BLaER1 (cell line): ENCODE data around the gene TPCN2.
"Not testable (repeated sequence)": the region's sequence is repeated elsewhere in the genome, so short reads cannot be mapped to it uniquely, and the experiment has no call there.

Experiments
- H3K27ac ChIP-seq: shearing (Covaris generic); formaldehyde crosslinking; 2 replicates; pipeline ENCODE4 v1.8.1; 2022
- H3K27me3 ChIP-seq: shearing (Covaris generic); formaldehyde crosslinking; 2 replicates; pipeline ENCODE4 v1.8.1; 2022
- H3K36me3 ChIP-seq: shearing (Covaris generic); formaldehyde crosslinking; 2 replicates; pipeline ENCODE4 v1.8.1; 2022
- H3K4me1 ChIP-seq: shearing (Covaris generic); formaldehyde crosslinking; 2 replicates; pipeline ENCODE4 v1.8.1; 2022
- H3K4me2 ChIP-seq: shearing (Covaris generic); formaldehyde crosslinking; 2 replicates; pipeline ENCODE4 v1.8.1; 2022
- H3K4me3 ChIP-seq: shearing (Covaris generic); formaldehyde crosslinking; 2 replicates; pipeline ENCODE4 v1.8.1; 2022
- H3K9ac ChIP-seq: shearing (Covaris generic); formaldehyde crosslinking; 2 replicates; pipeline ENCODE4 v1.8.1; 2022
- H3K9me3 ChIP-seq: shearing (Covaris generic); formaldehyde crosslinking; 2 replicates; pipeline ENCODE4 v1.8.1; 2022
- H4K20me1 ChIP-seq: shearing (Covaris generic); formaldehyde crosslinking; 2 replicates; pipeline ENCODE4 v1.8.1; 2022
- Cebpa-rat ChIP-seq: shearing (Covaris generic); IDR thresholded peaks from 2 replicates; pipeline ENCODE4 v1.8.1; 2022

The TPCN2 gene

DNA sequence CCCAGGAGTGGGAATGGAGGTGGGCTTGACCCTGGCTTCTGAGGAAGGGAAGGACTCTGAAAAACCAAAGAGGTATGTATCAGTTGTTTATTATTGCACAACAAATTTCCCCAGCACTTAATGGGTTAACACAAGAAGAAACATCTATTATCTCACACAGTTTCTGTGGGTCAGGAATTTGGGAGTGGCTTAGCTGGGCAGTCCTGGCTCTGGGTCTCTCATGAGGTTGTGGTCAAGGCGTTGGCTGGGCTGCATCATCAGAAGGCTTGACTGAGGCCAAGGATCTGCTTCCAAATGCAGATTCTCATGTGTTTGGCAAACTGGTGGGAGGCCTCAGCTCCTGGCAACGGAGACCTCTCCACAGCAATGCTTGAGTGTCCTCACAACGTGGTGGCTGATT lies 89.5 kb downstream of the TPCN2 start:
- Histone ChIP-seq H3K27ac (no peak overlapping the region), H3K4me2 (no peak overlapping the region), H4K20me1 (no peaks in the 10 kb centered on the region), H3K27me3 (no peaks in the 10 kb centered on the region), H3K9ac (no peak overlapping the region), H3K36me3 (peaks cover 23% of the 10 kb centered on the region; the same call in 1 of the 2 replicates), H3K9me3 (peaks cover 66% of the 10 kb centered on the region), H3K4me1 (peaks cover 32% of the 10 kb centered on the region), H3K4me3 (no peak overlapping the region)
- peak; percentile 65 for TF ChIP-seq Cebpa-rat

- H4K20me1 ChIP-seq, H3K4me2 ChIP-seq, H3K27me3 ChIP-seq, H3K4me3 ChIP-seq, H3K27ac ChIP-seq, H3K9ac ChIP-seq: not testable (repeated sequence)
- Histone ChIP-seq H3K36me3 (peaks cover 19% of the 10 kb centered on the region; the same call in 1 of the 2 replicates), H3K9me3 (peaks cover 66% of the 10 kb centered on the region), H3K4me1 (peaks cover 22% of the 10 kb centered on the region)
These were observed 91.4 kb downstream of the TPCN2 start for GRCh38 chr11:69140161-69140560.

DNA sequence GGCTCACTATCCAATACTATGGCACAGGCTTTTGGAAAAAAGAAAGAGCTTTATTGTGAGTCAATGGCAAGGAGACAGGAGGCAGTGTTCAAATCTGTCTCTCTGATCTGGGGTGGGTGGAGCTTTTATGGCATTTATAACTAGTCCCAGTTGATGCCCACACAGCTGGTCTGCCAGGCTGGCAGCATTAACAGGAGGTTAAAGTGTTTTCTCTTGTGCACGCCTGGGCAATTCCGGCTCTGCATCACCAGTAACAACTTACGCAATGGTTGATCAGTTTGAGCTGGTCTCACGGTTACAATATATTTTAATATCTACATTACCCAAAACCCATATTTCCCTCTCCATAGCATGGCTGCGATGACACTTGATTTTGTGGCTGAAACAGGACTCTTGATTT lies 91.9 kb downstream of the TPCN2 start:
- H3K36me3 ChIP-seq = peaks cover 15% of the 10 kb centered on the region; the same call in 1 of the 2 replicates
- H3K4me2 ChIP-seq = no peak overlapping the region

GRCh38 chr11:69141742-69142141 lies 93.0 kb downstream of the TPCN2 start:
- H3K9ac ChIP-seq = no peak overlapping the region
- no peak overlapping the region for H3K4me3 ChIP-seq
- no peak overlapping the region for H3K27ac ChIP-seq
- H3K27me3 ChIP-seq = no peaks in the 10 kb centered on the region
- H3K9me3 ChIP-seq = peaks cover 66% of the 10 kb centered on the region
- TF ChIP-seq Cebpa-rat = no peak
- no peaks in the 10 kb centered on the region for H4K20me1 ChIP-seq
- H3K4me1 ChIP-seq = peaks cover 15% of the 10 kb centered on the region; the same call in 1 of the 2 replicates
- peaks cover 10% of the 10 kb centered on the region; the same call in 1 of the 2 replicates for H3K36me3 ChIP-seq
- H3K4me2 ChIP-seq = no peak overlapping the region

More for the DNA sequence above, 91.9 kb downstream of the TPCN2 start:
- Histone ChIP-seq H3K4me3 (no peak overlapping the region), H3K4me1 (peaks cover 18% of the 10 kb centered on the region; the same call in 1 of the 2 replicates), H4K20me1 (no peaks in the 10 kb centered on the region), H3K27me3 (no peaks in the 10 kb centered on the region), H3K27ac (no peak overlapping the region), H3K9ac (no peak overlapping the region), H3K9me3 (peaks cover 66% of the 10 kb centered on the region)
- TF ChIP-seq Cebpa-rat = peak; percentile 15; the same call in 1 of the 2 replicates

- peaks cover 9% of the 10 kb centered on the region; the same call in 1 of the 2 replicates for H3K36me3 ChIP-seq
- H3K9ac ChIP-seq = no peak overlapping the region
- peaks cover 16% of the 10 kb centered on the region; the same call in 1 of the 2 replicates for H3K4me1 ChIP-seq
- no peaks in the 10 kb centered on the region for H3K27me3 ChIP-seq
- H3K9me3 ChIP-seq = peaks cover 72% of the 10 kb centered on the region
- no peak for TF ChIP-seq Cebpa-rat
- H3K4me2 ChIP-seq = no peak overlapping the region
- H3K4me3 ChIP-seq = no peak overlapping the region
- no peak overlapping the region for H3K27ac ChIP-seq
- no peaks in the 10 kb centered on the region for H4K20me1 ChIP-seq
These were observed 94.2 kb downstream of the TPCN2 start for GRCh38 chr11:69142895-69143294.

- no peak for TF ChIP-seq Cebpa-rat
- H3K27me3 ChIP-seq = no peaks in the 10 kb centered on the region
- no peak overlapping the region for H3K9ac ChIP-seq
- H4K20me1 ChIP-seq = no peaks in the 10 kb centered on the region
- H3K9me3 ChIP-seq = peaks cover 72% of the 10 kb centered on the region
- no peak overlapping the region for H3K4me3 ChIP-seq
- H3K36me3 ChIP-seq = peaks cover 9% of the 10 kb centered on the region; the same call in 1 of the 2 replicates
- peaks cover 31% of the 10 kb centered on the region for H3K4me1 ChIP-seq
- no peak overlapping the region for H3K27ac ChIP-seq
- no peak overlapping the region for H3K4me2 ChIP-seq
These were observed 95.8 kb downstream of the TPCN2 start for GRCh38 chr11:69144316-69145049.

- no peak overlapping the region for H3K4me3 ChIP-seq
- H3K4me2 ChIP-seq = no peak overlapping the region
- H4K20me1 ChIP-seq = no peaks in the 10 kb centered on the region
- no peak overlapping the region for H3K9ac ChIP-seq
- H3K27me3 ChIP-seq = no peaks in the 10 kb centered on the region
- H3K36me3 ChIP-seq = peaks cover 9% of the 10 kb centered on the region; the same call in 1 of the 2 replicates
- TF ChIP-seq Cebpa-rat = no peak
- H3K4me1 ChIP-seq = peaks cover 31% of the 10 kb centered on the region
- no peak overlapping the region for H3K27ac ChIP-seq
- H3K9me3 ChIP-seq = peaks cover 77% of the 10 kb centered on the region
These were observed 96.3 kb downstream of the TPCN2 start for GRCh38 chr11:69145050-69145380.

DNA sequence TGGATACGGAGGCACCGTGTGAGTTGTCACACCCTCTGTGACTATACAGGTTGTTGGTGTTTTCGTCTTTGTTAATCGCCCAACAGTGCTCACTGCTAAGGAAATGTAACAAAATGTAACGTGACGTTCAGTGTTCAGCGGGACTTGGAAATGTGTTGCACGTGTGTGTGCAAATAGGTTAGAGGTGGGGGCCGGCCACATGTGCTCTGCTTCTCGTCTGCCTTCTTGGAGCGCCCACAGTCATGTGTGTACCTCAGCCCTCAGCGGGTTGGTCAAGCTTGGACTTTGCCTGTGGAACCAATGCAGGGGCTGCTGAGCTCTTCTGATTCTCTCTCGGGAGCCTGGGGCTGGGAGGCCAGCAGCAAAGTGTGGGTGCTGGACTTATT lies 99.6 kb downstream of the TPCN2 start:
- no peaks in the 10 kb centered on the region; the same call in 1 of the 2 replicates for H4K20me1 ChIP-seq
- no peak overlapping the region for H3K4me3 ChIP-seq
- H3K9ac ChIP-seq = no peak overlapping the region
- no peak for TF ChIP-seq Cebpa-rat
- H3K27me3 ChIP-seq = no peaks in the 10 kb centered on the region
- H3K4me1 ChIP-seq = peaks cover 17% of the 10 kb centered on the region
- no peak overlapping the region for H3K27ac ChIP-seq
- H3K9me3 ChIP-seq = peaks cover 66% of the 10 kb centered on the region
- peak overlapping the region; percentile 65 for H3K4me2 ChIP-seq
- H3K36me3 ChIP-seq = peaks cover 5% of the 10 kb centered on the region; the same call in 1 of the 2 replicates

DNA sequence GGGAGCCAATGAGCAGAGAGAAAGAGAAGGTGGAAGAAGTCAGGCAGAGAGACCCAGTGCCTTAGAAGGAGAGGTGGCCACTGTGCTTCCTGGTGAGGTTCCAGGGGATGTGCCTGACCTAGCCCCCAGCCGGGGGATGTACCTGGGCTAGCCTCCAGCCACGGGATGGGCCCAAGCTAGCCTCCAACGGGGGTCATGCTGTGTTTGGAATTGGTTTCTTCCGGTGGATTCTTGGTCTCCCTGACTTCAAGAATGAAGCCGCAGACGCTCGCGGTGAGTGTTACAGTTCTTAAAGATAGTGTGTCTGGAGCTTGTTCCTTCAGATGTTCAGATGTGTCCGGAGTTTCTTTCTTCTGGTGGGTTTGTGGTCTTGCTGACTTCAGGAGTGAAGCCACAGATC lies 100.1 kb downstream of the TPCN2 start:
- no peak for TF ChIP-seq Cebpa-rat
- Histone ChIP-seq H4K20me1 (no peaks in the 10 kb centered on the region; the same call in 1 of the 2 replicates), H3K4me2 (peak overlapping the region; percentile 65), H3K27ac (no peak overlapping the region), H3K4me1 (peaks cover 21% of the 10 kb centered on the region), H3K27me3 (no peaks in the 10 kb centered on the region), H3K9me3 (peaks cover 62% of the 10 kb centered on the region), H3K4me3 (no peak overlapping the region), H3K9ac (no peak overlapping the region), H3K36me3 (peaks cover 5% of the 10 kb centered on the region; the same call in 1 of the 2 replicates)

GRCh38 chr11:69149338-69150045 lies 100.8 kb downstream of the TPCN2 start:
- not testable (repeated sequence) for H4K20me1 ChIP-seq, H3K4me3 ChIP-seq, H3K27me3 ChIP-seq, H3K27ac ChIP-seq, H3K9ac ChIP-seq, H3K36me3 ChIP-seq
- peaks cover 25% of the 10 kb centered on the region for H3K4me1 ChIP-seq
- peaks cover 55% of the 10 kb centered on the region for H3K9me3 ChIP-seq
- H3K4me2 ChIP-seq = peak overlapping the region; percentile 65
